HG03196 (cell line): ENCODE measurements around the gene NXPH4.

Experiments used
- ATAC-seq: cut with Tn5 transposase; IDR thresholded peaks from one replicate; pipeline ENCODE4 v1.9.1; 2021; ENCODE audit not compliant: unreplicated experiment

Gene NXPH4

GRCh38 chr12:57183939-57184725 lies 32.5 kb upstream of the NXPH4 start:
- ATAC-seq = no peak

- ATAC-seq = no peak
These were observed 31.2 kb upstream of the NXPH4 start for GRCh38 chr12:57185403-57185802.

GRCh38 chr12:57185906-57186508 lies 30.6 kb upstream of the NXPH4 start:
- no peak for ATAC-seq

GRCh38 chr12:57187222-57188089 lies 29.1 kb upstream of the NXPH4 start:
- ATAC-seq = no peak

- no peak for ATAC-seq
These were observed 28.5 kb upstream of the NXPH4 start for GRCh38 chr12:57188090-57188425.

- no peak for ATAC-seq
These were observed 26.6 kb upstream of the NXPH4 start for GRCh38 chr12:57190037-57190436.

- no peak for ATAC-seq
These were observed 25.8 kb upstream of the NXPH4 start for GRCh38 chr12:57190821-57191220.

- no peak for ATAC-seq
These were observed 25.2 kb upstream of the NXPH4 start for GRCh38 chr12:57191410-57191809.

GRCh38 chr12:57192920-57193319 lies 23.7 kb upstream of the NXPH4 start:
- no peak for ATAC-seq

GRCh38 chr12:57193706-57194245 lies 22.8 kb upstream of the NXPH4 start:
- ATAC-seq = no peak

GRCh38 chr12:57194253-57194652 lies 22.3 kb upstream of the NXPH4 start:
- no peak for ATAC-seq

- no peak for ATAC-seq
These were observed 21.4 kb upstream of the NXPH4 start for GRCh38 chr12:57195186-57195585.

GRCh38 chr12:57195611-57196371 lies 20.8 kb upstream of the NXPH4 start:
- no peak for ATAC-seq

- ATAC-seq = no peak
These were observed 20.2 kb upstream of the NXPH4 start for GRCh38 chr12:57196439-57196838.

- no peak for ATAC-seq
These were observed 19.6 kb upstream of the NXPH4 start for GRCh38 chr12:57196956-57197355.

GRCh38 chr12:57198329-57198728 lies 18.3 kb upstream of the NXPH4 start:
- ATAC-seq = no peak

GRCh38 chr12:57199191-57199590 lies 17.4 kb upstream of the NXPH4 start:
- no peak for ATAC-seq

GRCh38 chr12:57200497-57200896 lies 16.1 kb upstream of the NXPH4 start:
- no peak for ATAC-seq

GRCh38 chr12:57201219-57201618 lies 15.4 kb upstream of the NXPH4 start:
- no peak for ATAC-seq

- no peak for ATAC-seq
These were observed 15.0 kb upstream of the NXPH4 start for GRCh38 chr12:57201631-57202030.

GRCh38 chr12:57202321-57202720 lies 14.3 kb upstream of the NXPH4 start:
- ATAC-seq = no peak
